HG03045 (cell line): ENCODE results near the gene DLGAP1.

Experiments used
- ATAC-seq: cut with Tn5 transposase; IDR thresholded peaks from one replicate; pipeline ENCODE4 v1.9.1; 2021; ENCODE audit warnings: mild to moderate bottlenecking, moderate library complexity; ENCODE audit not compliant: unreplicated experiment

Gene DLGAP1

GRCh38 chr18:3747176-3747973, 707.7 kb downstream of the DLGAP1 start:
- ATAC-seq: no peak

GRCh38 chr18:3742541-3742940, 712.6 kb downstream of the DLGAP1 start:
- no peak for ATAC-seq

GRCh38 chr18:3741333-3741732, 713.8 kb downstream of the DLGAP1 start:
- no peak for ATAC-seq

DNA sequence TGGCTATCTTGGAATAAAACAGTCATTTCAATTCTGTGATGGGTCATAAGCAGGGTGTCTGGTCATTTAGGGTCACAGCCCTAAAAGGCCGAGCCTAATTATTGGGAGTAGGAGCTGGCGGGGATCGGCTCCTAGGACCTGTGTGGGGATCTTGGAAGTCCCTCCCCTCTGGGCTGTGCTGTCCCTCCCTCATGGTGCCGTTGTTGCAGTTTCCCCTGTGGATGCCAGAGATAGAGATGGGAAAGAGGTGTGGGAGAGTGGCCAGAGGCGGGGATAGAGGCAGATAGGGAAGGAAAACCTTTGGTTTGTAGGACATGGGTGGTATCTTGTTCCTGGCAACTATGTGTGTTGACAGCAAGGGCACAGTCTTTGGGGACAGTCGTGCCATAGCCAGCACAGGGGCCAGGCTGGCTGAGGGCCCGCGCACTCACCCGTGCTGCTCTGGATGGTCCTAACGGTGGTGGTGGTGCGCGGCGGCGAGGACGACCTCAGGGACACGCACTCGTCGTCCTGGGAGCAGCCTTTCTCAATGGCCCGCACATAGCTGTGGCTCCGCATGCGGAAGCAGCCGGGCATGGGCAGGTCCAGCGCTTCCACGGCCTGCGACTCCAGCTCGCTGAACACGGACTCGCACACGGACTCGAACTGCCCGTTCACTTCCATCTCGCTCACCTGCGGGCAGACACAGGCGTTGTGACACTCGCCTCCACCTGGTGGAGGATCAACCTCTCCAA, 726.2 kb downstream of the DLGAP1 start:
- ATAC-seq: no peak

GRCh38 chr18:3727274-3727673, 727.8 kb downstream of the DLGAP1 start:
- ATAC-seq: no peak

GRCh38 chr18:3726238-3726951, 728.7 kb downstream of the DLGAP1 start:
- ATAC-seq: no peak

- no peak for ATAC-seq
Observed at GRCh38 chr18:3725115-3725514, 730.0 kb downstream of the DLGAP1 start.

GRCh38 chr18:3723554-3723953, 731.6 kb downstream of the DLGAP1 start:
- no peak for ATAC-seq

DNA sequence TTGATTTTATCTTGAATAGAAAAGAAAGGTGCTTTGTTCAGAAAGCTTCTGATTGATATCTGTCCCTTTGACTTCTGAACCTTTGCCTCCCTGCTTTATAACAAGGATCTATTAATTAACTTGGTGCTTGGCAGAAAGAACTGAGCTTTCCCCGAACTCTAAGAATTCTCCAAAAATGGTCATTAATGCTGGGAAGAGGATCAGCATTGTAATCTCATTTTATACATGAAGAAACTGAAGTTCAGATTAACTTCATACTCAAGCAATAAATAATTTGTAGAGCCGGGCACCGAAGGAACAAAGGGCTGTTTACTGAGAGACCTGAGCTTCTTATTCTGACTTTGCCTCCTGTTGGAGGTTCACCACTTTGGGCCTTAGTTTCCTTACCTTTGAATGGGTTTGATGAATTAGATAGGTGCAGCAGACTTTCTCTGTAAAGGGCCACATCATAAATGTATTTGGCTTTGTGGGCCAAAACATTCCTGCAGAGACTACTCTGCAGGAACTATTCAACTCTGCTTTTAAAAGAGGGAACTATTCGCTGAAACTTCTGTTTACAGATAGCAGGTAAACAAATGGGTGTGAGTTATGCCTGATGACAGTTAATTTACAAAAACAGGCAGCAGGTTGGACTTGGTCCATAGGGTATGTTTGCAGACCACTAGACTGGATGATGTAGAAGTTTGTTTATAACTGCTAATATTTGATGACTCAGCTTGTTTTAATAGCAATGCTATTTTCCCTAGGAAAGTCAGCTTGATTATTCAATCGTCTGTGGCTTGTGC, 732.3 kb downstream of the DLGAP1 start:
- no peak for ATAC-seq

GRCh38 chr18:3721771-3722648, 733.1 kb downstream of the DLGAP1 start:
- no peak for ATAC-seq

DNA sequence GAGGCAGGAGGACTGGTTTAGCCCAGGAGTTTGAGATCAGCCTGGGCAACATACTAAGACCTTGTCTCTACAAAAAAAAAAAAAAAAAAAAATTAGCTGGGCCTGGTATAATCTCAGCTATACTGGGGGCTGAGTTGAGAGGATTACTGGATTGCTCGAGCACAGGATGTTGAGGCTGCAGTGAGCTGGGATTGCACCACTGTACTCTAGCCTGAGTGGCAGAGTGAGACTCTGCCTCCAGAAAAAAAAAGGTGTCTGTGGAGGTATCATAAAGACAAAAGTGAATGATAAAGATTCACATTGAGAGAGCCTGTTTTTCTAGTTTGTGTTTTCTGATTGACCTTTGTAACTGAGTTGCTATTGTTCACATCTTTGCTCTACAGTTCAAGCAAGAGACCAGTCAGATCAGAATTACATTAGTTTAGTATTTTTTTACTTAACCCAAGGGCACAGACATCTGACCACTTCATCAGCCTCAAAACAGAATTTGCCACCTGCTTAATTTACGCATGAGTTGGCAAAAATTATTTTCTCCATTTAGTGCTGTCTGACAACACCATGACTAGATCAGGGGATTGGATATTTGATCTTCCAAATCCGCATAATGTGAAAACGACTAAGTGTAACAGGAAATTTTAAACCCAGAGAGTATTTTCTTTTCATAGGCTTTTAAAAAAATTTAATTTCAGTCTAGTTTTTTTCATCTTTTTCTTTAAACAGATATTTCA, 734.1 kb downstream of the DLGAP1 start:
- no peak for ATAC-seq

DNA sequence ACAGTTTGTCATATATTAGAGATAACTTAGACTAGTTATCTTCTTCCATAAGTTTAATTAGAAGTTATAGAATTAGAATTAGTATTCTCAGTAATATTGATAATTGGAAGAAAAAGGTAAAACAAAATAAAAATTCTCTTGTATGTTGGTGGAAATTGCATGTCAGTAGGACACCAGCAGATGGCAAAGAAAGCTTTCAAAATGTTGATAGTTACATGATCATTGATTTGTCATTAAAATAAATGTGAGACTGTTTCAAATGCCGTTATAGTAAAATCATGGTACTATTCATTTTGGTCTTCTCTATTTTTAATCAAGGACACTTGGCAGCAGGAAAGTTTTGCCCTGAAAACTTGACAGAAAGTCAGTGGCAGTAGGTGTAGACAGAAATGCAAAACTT, 734.9 kb downstream of the DLGAP1 start:
- ATAC-seq: no peak

GRCh38 chr18:3717376-3718025, 737.6 kb downstream of the DLGAP1 start:
- no peak for ATAC-seq

- ATAC-seq: no peak
Observed at GRCh38 chr18:3716116-3716660, 738.9 kb downstream of the DLGAP1 start.

- ATAC-seq: no peak
Observed at GRCh38 chr18:3715231-3716080, 739.7 kb downstream of the DLGAP1 start.

- ATAC-seq: no peak
Observed at GRCh38 chr18:3713708-3714107, 741.4 kb downstream of the DLGAP1 start.

DNA sequence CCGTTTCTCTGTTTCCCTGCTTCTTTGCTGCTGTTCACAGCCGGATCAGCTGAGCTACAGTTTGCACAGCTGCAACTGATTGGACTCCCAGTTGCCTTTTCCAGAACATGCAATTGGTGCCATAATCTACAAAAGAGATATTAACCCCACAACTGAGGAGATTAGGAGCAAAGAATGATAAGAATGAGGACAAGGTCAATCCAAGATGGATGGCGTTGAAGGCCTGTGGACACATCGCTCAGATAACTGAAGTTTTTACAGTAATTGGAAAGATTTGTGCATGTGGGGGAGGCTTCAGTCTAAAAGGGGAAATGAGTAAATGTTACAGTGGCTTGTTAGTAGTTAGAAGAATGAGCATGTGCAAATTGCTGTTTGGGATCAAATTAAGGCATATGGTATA, 741.9 kb downstream of the DLGAP1 start:
- no peak for ATAC-seq

DNA sequence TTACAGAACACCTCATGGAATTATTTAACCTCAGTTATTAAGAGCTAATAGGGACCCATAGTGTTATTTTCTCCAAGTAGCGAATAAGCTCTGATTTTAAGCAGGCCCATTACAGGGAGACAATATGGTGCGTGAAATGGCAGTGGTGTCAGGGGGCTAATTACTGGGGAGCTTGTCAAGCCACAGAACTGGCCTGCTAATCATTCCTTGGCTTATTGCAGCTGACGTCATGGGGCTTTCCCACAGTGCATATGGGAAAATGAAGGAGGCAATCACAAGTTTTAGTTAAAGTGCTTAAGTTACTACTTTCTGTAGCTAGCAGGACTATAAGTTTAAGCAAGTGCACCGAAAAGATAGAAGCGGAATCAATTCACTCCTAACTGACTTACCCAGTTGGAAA, 742.6 kb downstream of the DLGAP1 start:
- no peak for ATAC-seq
